Measurements from ENCODE around the gene MTMR3. TPM values are rescaled to one million over a fixed set of nuclear protein-coding genes. Genes with fewer than 3 reads are reported as not detected.
A peak's percentile ranks its signal among the peaks of the same experiment; 100 is the strongest.

MTMR3 gene
- polyA plus RNA-seq, 5 donors: 35.2 to 47.1 (median 42.1) TPM

DNA sequence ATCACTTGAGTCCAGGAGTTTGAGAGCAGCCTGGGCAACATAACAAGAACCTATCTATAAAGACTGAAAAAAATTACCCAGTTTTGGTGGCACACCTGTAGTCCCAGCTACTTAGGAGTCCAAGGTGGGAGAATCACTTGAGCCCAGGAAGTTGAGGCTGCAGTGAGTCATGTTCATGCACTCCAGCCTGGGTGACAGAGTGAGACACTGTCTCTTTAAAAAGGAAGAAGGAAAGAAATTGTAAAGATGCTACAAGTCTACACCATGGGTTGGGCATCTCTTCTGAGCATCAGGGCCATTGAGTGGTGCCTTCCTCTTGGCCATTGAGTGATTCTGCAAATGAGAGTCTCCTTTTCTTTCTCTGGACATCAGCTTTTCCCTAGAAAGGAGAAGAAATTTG lies 15.7 kb upstream of the MTMR3 start:
- DNase-seq: no peak

DNA sequence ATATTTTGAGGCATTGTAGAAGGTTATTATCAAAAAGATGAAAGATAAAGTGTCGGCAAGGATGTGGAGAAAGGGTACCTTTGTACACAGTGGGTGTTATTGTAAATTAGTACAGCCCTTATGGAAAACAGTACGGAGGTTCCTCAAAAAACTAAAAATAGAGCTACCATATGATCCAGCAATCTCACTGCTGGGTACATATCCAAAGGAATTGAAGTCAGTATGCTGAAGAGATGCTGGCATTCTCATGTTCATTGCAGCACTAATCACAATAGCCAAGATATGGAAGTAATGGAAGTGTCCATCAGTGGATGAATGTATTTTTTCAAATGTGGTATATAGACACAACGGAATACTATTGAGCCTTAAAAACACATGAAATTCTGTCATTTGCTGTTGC lies 15.1 kb upstream of the MTMR3 start:
- DNase-seq: no peak

DNA sequence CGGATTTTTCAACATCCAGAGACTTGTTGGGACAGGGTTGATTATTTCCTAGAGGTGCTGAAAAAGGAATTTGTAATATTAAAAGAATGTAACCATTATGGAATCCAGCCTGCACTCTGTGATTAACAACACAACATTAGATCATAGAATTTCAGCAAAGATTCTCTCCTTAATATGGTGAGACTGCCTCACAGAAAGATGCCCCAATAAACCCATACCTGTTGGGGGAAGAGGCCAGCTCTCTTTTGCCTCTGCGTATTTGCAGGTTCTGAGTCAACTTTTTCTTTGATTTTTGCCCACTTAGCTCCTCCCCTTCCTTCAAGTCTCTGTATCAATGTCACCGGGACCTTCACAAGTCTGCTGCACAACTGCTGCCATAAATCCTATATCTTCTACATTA lies 12.4 kb upstream of the MTMR3 start:
- DNase-seq: no peak

DNA sequence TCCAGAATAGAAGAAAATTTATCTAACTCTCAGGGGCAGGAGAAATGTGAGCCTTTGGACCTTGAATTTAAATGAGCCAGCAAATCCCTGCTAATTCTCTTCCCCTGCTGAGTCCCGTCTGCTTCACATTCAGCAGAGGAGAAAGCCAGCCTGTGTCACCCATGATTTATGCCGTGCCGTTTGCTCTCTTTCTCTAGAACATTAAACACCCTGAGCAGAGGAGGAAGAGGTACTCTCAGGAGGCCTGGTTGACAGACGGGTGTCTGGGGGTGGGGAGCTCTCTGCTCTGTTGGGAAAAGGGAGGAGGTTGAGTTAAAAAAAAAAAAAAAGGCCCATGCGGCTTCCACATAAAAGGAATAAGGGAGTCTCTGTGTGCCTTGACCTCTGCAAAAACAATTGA lies 11.3 kb upstream of the MTMR3 start:
- no peak for DNase-seq

DNA sequence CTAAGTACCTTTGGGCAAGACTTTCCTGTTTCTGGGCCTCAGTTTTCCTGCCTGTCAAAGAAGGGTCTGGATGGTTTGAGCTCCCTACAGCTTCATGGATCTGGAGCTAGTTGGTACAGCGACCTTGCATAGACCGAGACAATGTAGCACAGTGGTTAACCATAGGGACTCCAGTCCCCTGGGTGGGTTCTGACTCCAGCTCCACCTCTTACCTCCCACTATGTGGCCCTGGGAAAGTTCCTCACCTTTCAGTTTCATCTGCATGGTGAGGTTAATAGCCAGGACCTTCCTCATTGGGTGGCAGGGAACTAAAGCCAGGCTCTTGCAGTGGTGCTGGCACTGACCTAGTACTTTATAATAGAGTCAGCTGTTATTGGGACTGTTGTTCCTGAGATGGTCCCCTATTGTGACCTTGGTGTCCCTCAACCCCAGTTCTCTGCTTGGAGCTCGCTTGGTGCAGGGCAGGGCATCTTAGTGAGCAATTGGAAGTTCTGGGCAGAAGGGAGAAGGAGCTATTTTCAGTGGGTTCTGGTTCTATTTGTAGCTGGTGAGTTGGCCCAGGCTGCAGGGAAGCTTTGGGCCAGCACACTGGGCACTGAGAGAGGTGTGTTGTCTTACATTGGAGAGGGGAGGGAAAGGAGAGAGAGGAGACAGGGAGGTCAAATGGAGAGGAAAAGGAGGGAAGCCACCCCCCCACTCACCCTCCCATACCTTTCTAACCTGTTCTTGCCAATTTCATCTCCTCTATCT lies 10.7 kb upstream of the MTMR3 start:
- DNase-seq: no peak

- no peak for DNase-seq
These were observed 10.0 kb upstream of the MTMR3 start for GRCh38 chr22:29872989-29873388.

DNA sequence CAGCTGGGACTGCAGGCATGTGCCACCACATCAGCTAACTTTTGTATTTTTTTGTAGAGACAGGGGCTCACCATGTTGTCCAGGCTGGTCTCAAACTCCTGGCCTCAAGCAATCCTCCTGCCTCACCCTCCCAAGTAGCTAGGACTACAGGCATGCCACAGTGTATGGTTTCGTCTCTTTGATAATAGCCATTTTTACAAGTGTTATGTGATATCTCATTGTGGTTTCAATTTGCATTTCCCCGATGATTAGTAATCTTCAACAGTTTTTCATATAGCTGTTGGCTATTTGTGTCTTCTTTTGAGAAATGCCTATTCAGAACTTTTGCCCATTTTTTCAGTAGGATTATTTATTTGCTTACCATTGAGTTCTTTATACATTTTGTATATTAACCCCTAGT lies 9.0 kb upstream of the MTMR3 start:
- no peak for DNase-seq

DNA sequence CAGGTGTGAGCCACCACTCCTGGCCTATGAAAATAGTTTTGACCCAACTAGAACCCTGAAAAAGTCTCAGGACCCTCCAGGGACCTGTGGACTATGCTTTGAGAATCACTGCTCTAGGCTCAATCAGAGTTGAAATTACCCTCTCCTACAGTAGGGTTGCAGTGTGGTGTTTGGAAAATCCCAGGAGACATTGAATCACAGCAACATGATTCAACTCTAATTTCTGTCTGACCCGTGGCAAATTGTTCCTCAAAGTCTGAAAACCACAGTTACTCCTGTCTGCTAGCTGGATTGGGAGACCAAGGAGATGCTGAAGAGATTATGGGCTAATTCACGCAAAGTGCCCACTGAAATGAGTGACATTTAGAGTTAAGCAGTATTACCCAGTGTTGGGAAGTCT lies 5.4 kb upstream of the MTMR3 start:
- no peak for DNase-seq

DNA sequence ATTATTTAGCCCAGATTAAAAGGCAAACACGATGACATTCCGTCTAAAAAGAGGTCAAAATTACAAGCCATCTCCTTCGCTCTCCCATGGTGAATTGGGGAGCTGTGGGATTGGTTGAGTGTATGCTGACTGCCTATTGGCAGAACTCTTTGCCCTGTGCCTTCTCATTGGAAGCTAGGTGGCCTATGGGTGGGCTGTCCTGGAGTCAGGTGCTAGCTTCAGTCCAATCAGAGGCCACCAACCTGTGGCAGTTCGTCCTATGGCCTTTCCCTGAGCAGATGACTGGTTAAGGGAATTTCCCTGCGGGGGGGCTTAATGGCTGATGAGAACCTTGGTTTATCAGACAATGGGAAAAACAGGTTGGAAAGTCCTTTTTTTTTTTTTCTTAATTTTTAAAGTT lies 3.2 kb upstream of the MTMR3 start:
- DNase-seq: no peak

GRCh38 chr22:29882716-29883044 lies 294 bp upstream of the MTMR3 start:
- DNase-seq: no peak

DNA sequence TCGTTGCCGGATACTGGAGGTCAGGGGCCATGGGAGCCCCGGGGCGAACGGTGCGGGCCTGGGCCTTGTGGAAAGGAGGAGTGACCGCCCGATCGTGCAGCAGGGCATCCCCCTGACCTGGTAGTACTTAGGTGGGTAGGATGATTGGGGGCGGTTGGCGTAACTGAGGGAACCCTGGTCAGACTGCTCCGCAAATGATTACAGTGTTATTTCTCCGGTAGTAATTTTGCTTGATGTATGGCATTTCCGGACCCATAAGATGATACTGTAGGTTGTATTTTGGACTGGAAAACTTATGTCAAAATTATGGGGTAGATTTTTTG lies 762 bp downstream of the MTMR3 start:
- DNase-seq: no peak

DNA sequence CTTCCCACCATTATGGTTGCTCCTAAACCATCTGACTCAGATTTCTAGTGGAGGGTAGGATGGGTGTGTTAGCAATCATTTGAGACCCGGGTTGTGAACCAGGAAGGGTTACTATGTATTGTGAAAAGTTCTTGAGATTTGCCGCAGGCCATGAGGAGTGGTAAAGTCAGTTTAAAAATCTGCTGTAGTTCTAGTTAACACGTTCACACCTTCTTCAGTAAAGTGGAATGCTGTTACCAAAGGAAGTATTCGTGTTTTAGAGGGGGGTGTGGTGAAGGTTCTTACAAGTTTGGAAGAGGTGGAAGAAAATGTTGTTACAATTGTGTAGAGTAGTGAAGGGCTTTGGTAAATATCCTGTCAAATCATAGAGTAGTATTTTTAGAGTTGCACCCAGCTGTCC lies 2.6 kb downstream of the MTMR3 start:
- DNase-seq: no peak

- no peak for DNase-seq
These were observed 3.6 kb downstream of the MTMR3 start for GRCh38 chr22:29886596-29886995.

DNA sequence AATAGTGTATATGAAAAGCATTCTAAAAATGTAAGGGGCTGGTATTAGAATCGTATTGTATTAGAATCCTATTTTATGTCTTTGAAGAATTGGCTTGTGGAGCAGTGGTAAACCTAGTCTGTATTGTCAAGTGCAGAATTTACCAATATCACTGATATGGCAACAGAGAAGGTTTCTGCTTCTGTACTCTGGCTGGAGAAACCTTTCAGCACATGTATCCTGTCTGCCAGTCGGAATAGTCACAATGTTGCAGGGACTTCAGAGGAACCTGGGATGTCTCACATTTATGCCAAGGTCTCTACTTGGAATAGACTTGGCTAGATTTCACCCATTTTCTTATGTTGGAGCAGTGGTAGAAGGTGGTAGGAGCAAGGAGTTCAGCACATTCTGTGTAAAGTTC lies 4.4 kb downstream of the MTMR3 start:
- DNase-seq: no peak

DNA sequence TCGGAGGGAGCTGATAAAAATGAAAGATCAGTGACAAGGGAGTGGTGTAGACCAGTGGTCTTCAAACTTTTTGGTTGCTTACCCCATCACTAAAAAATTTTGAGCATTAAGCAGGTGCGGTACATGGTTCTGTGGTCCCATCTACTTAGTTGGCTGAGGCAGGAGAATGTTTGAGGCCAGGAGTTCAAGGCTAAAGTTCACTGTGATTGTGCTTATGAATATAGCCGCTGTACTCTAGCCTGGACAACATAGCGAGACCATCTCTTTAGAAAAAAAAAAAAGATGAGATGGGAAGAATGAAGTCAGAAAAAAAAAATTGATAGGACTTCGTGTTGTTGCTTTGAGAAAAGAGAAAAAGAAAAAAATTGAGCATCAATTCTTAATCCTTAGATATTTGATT lies 7.8 kb downstream of the MTMR3 start:
- no peak for DNase-seq

- DNase-seq: no peak
These were observed 9.6 kb downstream of the MTMR3 start for GRCh38 chr22:29892315-29893156.

- DNase-seq: no peak
These were observed 18.4 kb downstream of the MTMR3 start for GRCh38 chr22:29901354-29901753.

- DNase-seq: no peak
These were observed 20.4 kb downstream of the MTMR3 start for GRCh38 chr22:29903371-29903770.

DNA sequence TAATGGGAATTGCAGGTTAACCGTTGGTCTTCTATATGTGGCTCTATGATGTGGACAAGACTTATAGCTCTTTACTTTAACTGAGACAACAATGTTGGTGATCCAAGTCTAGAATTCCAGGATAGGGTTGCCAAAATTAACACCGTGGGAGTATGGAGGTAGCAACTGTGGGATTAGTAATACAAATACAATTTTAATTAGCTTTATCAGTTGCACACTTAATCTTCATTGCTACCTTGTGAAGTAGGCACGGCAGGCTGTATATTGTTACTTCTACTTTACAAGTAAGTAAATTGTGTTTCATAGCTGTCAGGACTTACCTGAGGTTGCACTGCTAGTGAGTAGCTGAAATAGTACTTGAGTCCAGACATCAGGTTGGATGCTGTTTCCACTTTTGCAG lies 21.0 kb downstream of the MTMR3 start:
- no peak for DNase-seq

- peak; percentile 64 to 67 for DNase-seq
These were observed 25.0 kb downstream of the MTMR3 start for GRCh38 chr22:29907753-29908515.

DNA sequence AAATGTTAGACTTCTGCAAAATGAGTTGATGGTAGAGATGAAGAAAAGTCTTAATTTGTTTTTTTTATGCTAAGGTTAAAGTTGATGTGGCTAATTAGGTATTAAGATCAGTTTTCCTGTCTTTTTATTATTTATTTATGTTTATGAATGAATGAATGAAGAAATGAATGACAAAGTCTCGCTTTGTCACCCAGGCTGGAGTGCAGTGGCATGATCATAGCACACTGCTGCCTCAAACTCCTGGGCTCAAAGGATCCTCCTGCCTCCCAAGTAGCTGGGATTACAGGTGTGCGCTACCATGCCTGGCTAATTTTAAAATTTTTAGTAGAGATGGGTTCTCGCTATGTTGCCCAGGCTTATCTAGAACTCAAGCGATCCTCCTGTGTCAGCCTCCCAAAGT lies 29.2 kb downstream of the MTMR3 start:
- DNase-seq: no peak

- peak; percentile 47 to 75 for DNase-seq
These were observed 29.8 kb downstream of the MTMR3 start for GRCh38 chr22:29912605-29913398.
